Liver (tissue), 9 donors: ENCODE measurements around the gene COPS9. TPM values are rescaled to one million over a fixed set of nuclear protein-coding genes. Genes with fewer than 3 reads are reported as not detected.

Source experiments
- DNase-seq: peaks from one replicate; pipeline ENCODE4 v3.0.0-alpha.2; 2017; ENCODE audit warnings: low spot score
- H3K27ac ChIP-seq, 2 donors: one replicate each; pipeline ENCODE4 v1.7.0; 2013; ENCODE audit warnings: inconsistent platforms in 2 of 2, low read length in 2 of 2, control low read depth in 1 of 2, low read depth in 1 of 2, mild to moderate bottlenecking in 1 of 2
- H3K27me3 ChIP-seq, 4 donors: one replicate each; pipeline versions ENCODE4 v1.6.1 to v1.7.0; 2013; ENCODE audit warnings: low read length in 3 of 4, inconsistent platforms in 1 of 4, mild to moderate bottlenecking in 1 of 4, moderate library complexity in 1 of 4; ENCODE audit not compliant: control insufficient read depth in 4 of 4, insufficient read depth in 4 of 4
- H3K36me3 ChIP-seq, 4 donors: one replicate each; pipeline versions ENCODE4 v1.6.1 to v1.7.0; 2013; ENCODE audit warnings: low read length in 3 of 4, mild to moderate bottlenecking in 3 of 4, low read depth in 1 of 4, moderate library complexity in 1 of 4; ENCODE audit not compliant: control insufficient read depth in 4 of 4, insufficient read depth in 3 of 4
- H3K4me1 ChIP-seq, 4 donors: one replicate each; pipeline versions ENCODE4 v1.6.1 to v1.7.0; 2013; ENCODE audit warnings: low read length in 3 of 4, mild to moderate bottlenecking in 3 of 4, moderate library complexity in 1 of 4; ENCODE audit not compliant: control insufficient read depth in 4 of 4, insufficient read depth in 4 of 4
- H3K4me3 ChIP-seq, 3 donors: one replicate each; pipeline versions ENCODE4 v1.6.1 to v1.7.0; 2013; ENCODE audit warnings: low read length in 3 of 3, control low read depth in 1 of 3, low read depth in 1 of 3, mild to moderate bottlenecking in 1 of 3
- H3K9ac ChIP-seq, 2 donors: one replicate each; pipeline ENCODE4 v1.7.0; 2013; ENCODE audit warnings: low read length in 2 of 2, mild to moderate bottlenecking in 2 of 2, moderate library complexity in 2 of 2, control low read depth in 1 of 2, low read depth in 1 of 2
- H3K9me3 ChIP-seq, 4 donors: one replicate each; pipeline versions ENCODE4 v1.6.1 to v1.7.0; 2013; ENCODE audit warnings: low read length in 3 of 4; ENCODE audit not compliant: control insufficient read depth in 4 of 4
- EGR1 ChIP-seq, 2 donors: IDR thresholded peaks; 2 replicates each; pipeline ENCODE4 v1.6.1; 2016 to 2018; ENCODE audit warnings: antibody characterized with exemption in 2 of 2, low read depth in 2 of 2
- FOXA1 ChIP-seq: IDR thresholded peaks from 2 replicates; pipeline ENCODE4 v1.6.1; 2016; ENCODE audit warnings: antibody characterized with exemption
- FOXA2 ChIP-seq: IDR thresholded peaks from 2 replicates; pipeline ENCODE4 v1.6.1; 2016; ENCODE audit warnings: antibody characterized with exemption
- GABPA ChIP-seq, 2 donors: IDR thresholded peaks in 1 of 2; conservative IDR thresholded peaks in 1 of 2; 2 replicates each; pipeline ENCODE4 v1.6.1; 2016; ENCODE audit warnings: antibody characterized with exemption in 2 of 2, mild to moderate bottlenecking in 1 of 2, moderate library complexity in 1 of 2
- HNF4A ChIP-seq, 2 donors: conservative IDR thresholded peaks; 2 replicates each; pipeline ENCODE4 v1.6.1; 2016; ENCODE audit warnings: antibody characterized with exemption in 2 of 2, mild to moderate bottlenecking in 2 of 2
- HNF4G ChIP-seq: IDR thresholded peaks from 2 replicates; pipeline ENCODE4 v1.6.1; 2016; ENCODE audit warnings: antibody characterized with exemption
- JUND ChIP-seq, 2 donors: IDR thresholded peaks; 2 replicates each; pipeline ENCODE4 v1.6.1; 2016; ENCODE audit warnings: antibody characterized with exemption in 2 of 2
- NR2F2 ChIP-seq: IDR thresholded peaks from 2 replicates; pipeline ENCODE4 v1.6.1; 2016; ENCODE audit warnings: antibody characterized with exemption
- RAD21 ChIP-seq, 2 donors: IDR thresholded peaks; 2 replicates each; pipeline ENCODE4 v1.6.1; 2016; ENCODE audit warnings: antibody characterized with exemption in 2 of 2, mild to moderate bottlenecking in 2 of 2
- RXRA ChIP-seq, 2 donors: IDR thresholded peaks; 2 replicates each; pipeline ENCODE4 v1.6.1; 2017 to 2018; ENCODE audit warnings: antibody characterized with exemption in 2 of 2, mild to moderate bottlenecking in 1 of 2
- SP1 ChIP-seq: IDR thresholded peaks from 2 replicates; pipeline ENCODE4 v1.6.1; 2018; ENCODE audit warnings: antibody characterized with exemption, mild to moderate bottlenecking
- TAF1 ChIP-seq: conservative IDR thresholded peaks from 2 replicates; pipeline ENCODE4 v1.6.1; 2016; ENCODE audit warnings: antibody characterized with exemption, mild to moderate bottlenecking
- YY1 ChIP-seq: IDR thresholded peaks from 2 replicates; pipeline ENCODE4 v1.6.1; 2016; ENCODE audit warnings: antibody characterized with exemption, mild to moderate bottlenecking
- WGBS: extraction: QIAGEN DNeasy Blood & Tissue Kit; methylation state at CpG from one replicate; pipeline ENCODE4 v1.1.7; 2013; 5-methylcytosine and 5-hydroxymethylcytosine counted together
- polyA plus RNA-seq, 2 donors: library from polyadenylated mRNA; stranded (reverse) in 1 of 2; unstranded in 1 of 2; fragments of 200-250 nt in 1 of 2; fragments of >200 nt in 1 of 2; fragmentation: Nextera tagmentation in 1 of 2; extraction: Ambion mirVana in 1 of 2; gene quantifications; one replicate each; pipeline versions ENCODE4 v1.2.1 to v1.2.3, GENCODE V29; 2013 to 2015
- total RNA-seq, 2 donors: library from RNA; depleted of rRNA; stranded (reverse); fragments of >200 nt; gene quantifications; one replicate each; pipeline ENCODE4 v1.2.3, GENCODE V29; 2014
- TF ChIP-seq, protein P1 (sequence below): IDR thresholded peaks from 2 replicates; pipeline ENCODE4 v1.6.1; 2016; ENCODE audit warnings: antibody characterized with exemption
- TF ChIP-seq, protein P2 (sequence below): IDR thresholded peaks from 2 replicates; pipeline ENCODE4 v1.6.1; 2016; ENCODE audit warnings: antibody characterized with exemption
- donor health status: healthy.
- donor health status: healthy.
- donor health status: healthy.
- donor health status: healthy.
- donor health status: healthy.

The COPS9 gene
- total and polyA plus RNA-seq, 4 donors: 12.9 to 138 (median 79.6) TPM

DNA sequence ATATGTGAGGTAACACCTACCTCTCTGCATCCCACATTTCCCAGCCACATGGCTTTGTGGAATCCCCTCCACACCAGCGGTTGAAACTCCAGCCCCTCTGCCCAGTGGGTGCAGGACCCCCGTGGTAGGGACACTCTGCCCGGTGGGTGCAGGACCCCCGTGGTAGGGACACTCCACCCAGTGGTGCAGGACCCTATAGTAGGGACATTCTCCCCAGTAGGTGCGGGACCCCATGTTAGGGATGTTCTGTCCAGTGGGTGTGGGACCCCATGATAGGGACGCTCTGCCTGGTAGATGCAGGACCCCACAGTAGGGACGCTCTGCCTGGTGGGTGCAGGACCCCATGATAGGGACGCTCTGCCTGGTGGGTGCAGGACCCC is 11.5 kb downstream of the COPS9 start:
- no peak overlapping the region for H3K27ac ChIP-seq
- no peaks in the 10 kb centered on the region for H3K4me1 ChIP-seq
- H3K9ac ChIP-seq: no peak overlapping the region
- no peak overlapping the region for H3K4me3 ChIP-seq
- DNase-seq: no peak
- 96% methylated on average over 8 of the region's 8 CpGs for WGBS
- TF ChIP-seq NR2F2: no peak
- no peak for TF ChIP-seq HNF4G
- no peak for TF ChIP-seq JUND (IDR thresholded peaks at IDR 0.05)
- TF ChIP-seq GABPA (IDR thresholded peaks at IDR 0.05 in 1 of 2, conservative IDR thresholded peaks at IDR 0.05 in 1 of 2): no peak
- TF ChIP-seq SP1: no peak
- no peak for TF ChIP-seq HNF4A (conservative IDR thresholded peaks at IDR 0.05)
- TF ChIP-seq FOXA1: no peak
- no peak for TF ChIP-seq RAD21 (IDR thresholded peaks at IDR 0.05)
- TF ChIP-seq, protein P1, sequence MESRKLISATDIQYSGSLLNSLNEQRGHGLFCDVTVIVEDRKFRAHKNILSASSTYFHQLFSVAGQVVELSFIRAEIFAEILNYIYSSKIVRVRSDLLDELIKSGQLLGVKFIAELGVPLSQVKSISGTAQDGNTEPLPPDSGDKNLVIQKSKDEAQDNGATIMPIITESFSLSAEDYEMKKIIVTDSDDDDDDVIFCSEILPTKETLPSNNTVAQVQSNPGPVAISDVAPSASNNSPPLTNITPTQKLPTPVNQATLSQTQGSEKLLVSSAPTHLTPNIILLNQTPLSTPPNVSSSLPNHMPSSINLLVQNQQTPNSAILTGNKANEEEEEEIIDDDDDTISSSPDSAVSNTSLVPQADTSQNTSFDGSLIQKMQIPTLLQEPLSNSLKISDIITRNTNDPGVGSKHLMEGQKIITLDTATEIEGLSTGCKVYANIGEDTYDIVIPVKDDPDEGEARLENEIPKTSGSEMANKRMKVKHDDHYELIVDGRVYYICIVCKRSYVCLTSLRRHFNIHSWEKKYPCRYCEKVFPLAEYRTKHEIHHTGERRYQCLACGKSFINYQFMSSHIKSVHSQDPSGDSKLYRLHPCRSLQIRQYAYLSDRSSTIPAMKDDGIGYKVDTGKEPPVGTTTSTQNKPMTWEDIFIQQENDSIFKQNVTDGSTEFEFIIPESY: no peak
- TF ChIP-seq EGR1 (IDR thresholded peaks at IDR 0.05; ENCODE audit: low read depth in 2 of 2): no peak
- TF ChIP-seq FOXA2: no peak
- no peak for TF ChIP-seq RXRA (IDR thresholded peaks at IDR 0.05)
- H3K27me3 ChIP-seq: no peaks in the 10 kb centered on the region
- no peaks in the 10 kb centered on the region for H3K9me3 ChIP-seq
- peaks cover 3 to 27% (median 10%) of the 10 kb centered on the region in 4 donors for H3K36me3 ChIP-seq

DNA sequence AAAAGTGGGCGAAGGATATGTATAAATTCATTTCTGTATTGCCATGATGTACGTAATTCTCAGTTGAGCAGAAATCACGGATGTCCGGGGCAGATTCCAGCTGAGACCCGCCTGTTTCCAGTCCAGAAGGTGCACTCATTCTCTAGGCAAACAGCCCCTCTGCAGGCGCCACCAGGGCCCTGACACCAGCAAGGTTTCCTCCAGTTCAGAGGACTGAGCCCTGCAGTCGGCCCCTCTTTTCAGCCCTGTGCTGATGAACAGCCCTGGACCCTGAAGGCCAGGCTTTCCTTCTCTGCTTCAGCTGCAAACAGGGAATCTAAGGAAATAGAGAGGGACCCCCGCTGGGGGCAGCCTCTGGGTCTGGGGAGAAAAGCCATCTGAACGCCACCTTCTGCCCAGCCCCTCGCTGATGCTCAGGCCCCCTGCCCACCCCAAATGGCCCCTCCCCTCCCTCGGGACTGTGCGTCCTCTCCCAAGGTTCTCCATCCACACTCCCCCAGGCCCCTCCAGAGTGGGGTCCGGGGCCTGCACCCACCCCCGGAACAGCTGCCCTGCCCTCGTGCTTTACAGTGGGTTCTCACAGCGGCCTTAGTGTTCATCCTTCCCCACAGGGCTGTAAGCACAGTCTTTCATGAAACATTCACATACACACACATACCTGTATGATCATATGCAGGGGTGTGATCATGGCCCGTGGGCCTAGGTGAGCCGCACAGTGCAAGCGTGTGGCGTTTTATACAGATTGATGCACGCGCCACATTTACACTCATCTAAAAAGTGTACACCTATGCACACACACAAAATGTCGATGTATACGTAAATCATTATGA is 12.1 kb downstream of the COPS9 start:
- no peak overlapping the region for H3K27ac ChIP-seq

More for the DNA sequence above, 12.1 kb downstream of the COPS9 start:
- TF ChIP-seq RXRA (IDR thresholded peaks at IDR 0.05) (no peak), JUND (IDR thresholded peaks at IDR 0.05) (no peak), NR2F2 (no peak), TAF1 (no peak), HNF4G (no peak), HNF4A (conservative IDR thresholded peaks at IDR 0.05) (no peak), FOXA1 (no peak), RAD21 (IDR thresholded peaks at IDR 0.05) (no peak), YY1 (no peak)
- TF ChIP-seq, protein P2, sequence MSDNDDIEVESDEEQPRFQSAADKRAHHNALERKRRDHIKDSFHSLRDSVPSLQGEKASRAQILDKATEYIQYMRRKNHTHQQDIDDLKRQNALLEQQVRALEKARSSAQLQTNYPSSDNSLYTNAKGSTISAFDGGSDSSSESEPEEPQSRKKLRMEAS: no peak
- TF ChIP-seq, protein P1: no peak
- no peaks in the 10 kb centered on the region for H3K9me3 ChIP-seq
- no peak overlapping the region for H3K4me3 ChIP-seq
- no peak overlapping the region for H3K9ac ChIP-seq
- H3K36me3 ChIP-seq: peaks cover 2 to 23% (median 6%) of the 10 kb centered on the region in 4 donors
- no peaks in the 10 kb centered on the region for H3K4me1 ChIP-seq
- 89% methylated on average over 24 of the region's 24 CpGs for WGBS
- no peak for DNase-seq
- H3K27me3 ChIP-seq: no peaks in the 10 kb centered on the region
